DMS79 treated with DMSO at 0.1 percent for 48 hours (cell line): ENCODE results near the gene DMRTC2.

Experiments
- DNase-seq: peaks from one replicate; lab custom pipeline; 2025; lab: John Stamatoyannopoulos, UW

DMRTC2 gene

GRCh38 chr19:41847351-41848105 lies 2.7 kb downstream of the DMRTC2 start:
- DNase-seq: no peak

GRCh38 chr19:41848666-41849065 lies 3.8 kb downstream of the DMRTC2 start:
- DNase-seq: no peak

- no peak for DNase-seq
Measured at GRCh38 chr19:41849067-41849466, 4.2 kb downstream of the DMRTC2 start.

GRCh38 chr19:41850381-41850780 lies 5.5 kb downstream of the DMRTC2 start:
- DNase-seq: no peak

- no peak for DNase-seq
Measured at GRCh38 chr19:41851456-41851855, 6.6 kb downstream of the DMRTC2 start.

GRCh38 chr19:41853344-41853743 lies 8.5 kb downstream of the DMRTC2 start:
- no peak for DNase-seq

GRCh38 chr19:41853768-41854167 lies 8.9 kb downstream of the DMRTC2 start:
- no peak for DNase-seq

GRCh38 chr19:41859213-41859617 lies 14.4 kb downstream of the DMRTC2 start:
- DNase-seq: no peak

- DNase-seq: peak; percentile 98
Measured at GRCh38 chr19:41859618-41860418, 15.0 kb downstream of the DMRTC2 start, which contains the start of gene RPS19. TSS of gene RPS19 (plus strand) at chr19:41860255. CDS start at chr19:41860775, 520 bp downstream.

- DNase-seq: no peak
Measured at GRCh38 chr19:41860419-41861115, 15.7 kb downstream of the DMRTC2 start.

- DNase-seq: peak; percentile 19
Measured at GRCh38 chr19:41861116-41861768, 16.4 kb downstream of the DMRTC2 start.

- DNase-seq: no peak
Measured at GRCh38 chr19:41861846-41862245, 17.0 kb downstream of the DMRTC2 start.

- no peak for DNase-seq
Measured at GRCh38 chr19:41862445-41862986, 17.7 kb downstream of the DMRTC2 start.

GRCh38 chr19:41863209-41863931 lies 18.5 kb downstream of the DMRTC2 start:
- DNase-seq: no peak

- DNase-seq: no peak
Measured at GRCh38 chr19:41864374-41864773, 19.5 kb downstream of the DMRTC2 start.

- DNase-seq: no peak
Measured at GRCh38 chr19:41866284-41866683, 21.4 kb downstream of the DMRTC2 start.

- DNase-seq: peak; percentile 98
Measured at GRCh38 chr19:41868120-41868988, 23.5 kb downstream of the DMRTC2 start.

- DNase-seq: no peak
Measured at GRCh38 chr19:41868989-41869300, 24.1 kb downstream of the DMRTC2 start.

- peak; percentile 75 for DNase-seq
Measured at GRCh38 chr19:41869374-41869955, 24.6 kb downstream of the DMRTC2 start.

GRCh38 chr19:41870401-41870873 lies 25.6 kb downstream of the DMRTC2 start:
- peak; percentile 14 for DNase-seq
